HG02938 (cell line): ENCODE results near the gene MT1E.
"Not testable (repeated sequence)": the region's sequence is repeated elsewhere in the genome, so short reads cannot be mapped to it uniquely, and the experiment has no call there.

Experiments used
- ATAC-seq: cut with Tn5 transposase; IDR thresholded peaks from one replicate; pipeline ENCODE4 v1.9.1; 2021; ENCODE audit warnings: mild to moderate bottlenecking, moderate library complexity; ENCODE audit not compliant: unreplicated experiment

Gene MT1E

DNA sequence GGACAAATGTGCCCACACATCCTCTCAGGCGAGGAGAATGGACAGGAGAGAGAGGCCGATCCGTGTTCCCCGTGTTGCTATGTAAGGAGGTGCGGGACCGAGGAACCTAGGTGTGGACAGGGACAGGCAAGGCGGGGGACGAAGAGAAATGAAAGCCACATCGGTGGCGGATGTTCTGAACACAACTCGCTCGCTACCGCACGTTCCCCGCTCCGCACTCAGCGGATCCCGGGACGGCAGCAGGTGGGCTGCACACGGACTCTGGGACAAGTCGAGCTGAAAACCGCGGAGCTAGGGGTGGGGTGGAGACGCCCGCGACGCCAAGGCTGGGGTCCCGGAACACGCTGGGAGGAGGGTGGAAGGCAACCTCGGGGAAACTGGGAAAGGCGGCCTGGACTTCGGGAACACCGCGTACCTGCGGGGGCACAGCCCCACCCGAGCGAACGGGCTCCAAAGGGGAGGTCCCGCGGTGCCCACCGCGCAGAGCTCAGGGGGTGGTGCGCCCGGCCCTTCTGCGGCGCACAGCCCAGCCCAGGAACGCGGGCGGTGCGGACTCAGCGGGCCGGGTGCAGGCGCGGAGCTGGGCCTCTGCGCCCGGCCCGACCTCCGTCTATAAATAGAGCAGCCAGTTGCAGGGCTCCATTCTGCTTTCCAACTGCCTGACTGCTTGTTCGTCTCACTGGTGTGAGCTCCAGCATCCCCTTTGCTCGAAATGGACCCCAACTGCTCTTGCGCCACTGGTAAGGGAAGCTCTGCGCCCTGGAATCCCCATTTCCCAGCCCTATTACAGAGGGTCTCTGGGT lies at the start of gene MT1E:
MT1E (plus strand) TSS at position 642 of the 803 bp plus-strand sequence; CDS start at position 713, 71 bp downstream.
- peak; percentile 57 for ATAC-seq

DNA sequence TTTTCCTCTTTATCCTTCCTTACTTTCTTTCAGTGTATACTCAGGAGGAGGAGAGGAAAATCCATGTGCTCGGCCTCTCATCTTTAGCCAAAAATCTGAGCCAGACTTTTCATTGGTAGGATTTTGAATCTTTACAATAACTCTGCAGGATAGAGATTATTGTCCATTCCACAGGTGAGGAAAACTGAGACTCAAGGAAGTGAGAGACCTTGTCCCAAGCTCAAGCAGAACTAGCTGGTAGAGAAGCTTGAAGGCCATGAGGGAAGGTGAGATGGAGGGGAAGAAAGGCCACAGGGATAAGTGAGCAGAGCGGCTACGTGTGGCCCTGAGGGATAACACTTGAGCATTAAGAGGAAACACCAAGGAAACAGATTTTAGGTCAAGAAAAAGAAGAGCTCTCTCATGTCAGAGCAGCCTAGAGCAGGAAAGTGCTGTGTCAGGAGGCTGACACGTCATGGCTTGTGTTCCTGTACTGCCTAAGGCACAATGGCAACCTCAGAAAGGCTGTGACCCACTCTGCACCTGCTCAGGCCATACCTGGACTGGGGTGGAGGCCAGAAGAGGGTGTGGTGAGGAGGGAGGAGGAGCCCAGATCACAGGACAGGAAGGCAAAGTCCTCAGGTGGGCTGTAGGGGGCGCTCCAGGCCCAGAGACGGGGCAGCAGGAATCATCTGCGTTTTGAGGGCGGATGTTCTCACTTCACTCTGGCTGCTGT lies 48.8 kb upstream of the MT1E start:
- peak; percentile 88 for ATAC-seq

DNA sequence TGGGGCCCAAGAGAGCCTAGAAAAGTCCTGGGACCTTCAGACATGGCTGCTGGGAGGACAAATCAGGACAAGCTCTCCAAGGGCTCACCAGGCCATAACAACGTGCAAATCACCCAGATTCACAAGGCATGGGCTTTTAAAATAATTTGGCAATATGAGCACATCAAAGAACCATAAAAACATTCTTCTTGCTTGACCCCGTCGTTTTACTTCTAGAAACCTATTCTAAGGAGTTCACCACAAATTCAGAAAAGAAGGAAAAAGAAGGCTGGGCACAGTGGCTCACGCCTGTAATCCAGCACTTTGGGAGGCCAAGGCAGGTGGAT lies 48.3 kb upstream of the MT1E start:
- no peak for ATAC-seq

DNA sequence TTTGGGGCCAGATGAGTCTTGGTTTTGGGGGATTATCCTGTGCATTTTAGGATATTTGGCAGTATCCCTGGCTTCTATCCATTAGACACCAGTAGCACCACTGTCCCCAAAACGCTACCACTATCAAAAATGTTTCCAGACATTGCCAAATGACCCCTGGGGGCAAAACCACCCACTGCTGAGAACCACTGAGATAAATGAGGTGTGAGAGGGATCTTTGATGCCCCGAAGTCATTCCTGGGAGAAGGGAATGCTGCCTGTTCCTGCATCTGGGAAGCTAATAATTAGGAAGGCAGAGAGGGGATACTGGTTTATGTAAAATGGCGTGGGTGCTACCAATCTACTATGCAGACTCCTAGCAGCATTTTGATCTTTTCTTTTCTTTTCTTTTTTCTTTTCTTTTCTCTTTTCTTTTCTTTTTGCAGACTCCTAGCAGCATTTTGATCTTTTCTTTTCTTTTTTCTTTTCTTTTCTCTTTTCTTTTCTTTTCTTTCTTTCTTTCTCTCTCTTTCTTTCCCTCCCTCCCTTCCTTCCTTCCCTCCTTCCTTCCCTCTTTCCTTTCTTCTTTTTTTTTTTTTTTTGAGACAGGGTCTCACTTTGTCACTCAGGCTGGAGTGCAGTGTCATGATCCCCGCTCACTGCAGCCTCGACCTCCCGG lies 45.1 kb upstream of the MT1E start:
- ATAC-seq: no peak

DNA sequence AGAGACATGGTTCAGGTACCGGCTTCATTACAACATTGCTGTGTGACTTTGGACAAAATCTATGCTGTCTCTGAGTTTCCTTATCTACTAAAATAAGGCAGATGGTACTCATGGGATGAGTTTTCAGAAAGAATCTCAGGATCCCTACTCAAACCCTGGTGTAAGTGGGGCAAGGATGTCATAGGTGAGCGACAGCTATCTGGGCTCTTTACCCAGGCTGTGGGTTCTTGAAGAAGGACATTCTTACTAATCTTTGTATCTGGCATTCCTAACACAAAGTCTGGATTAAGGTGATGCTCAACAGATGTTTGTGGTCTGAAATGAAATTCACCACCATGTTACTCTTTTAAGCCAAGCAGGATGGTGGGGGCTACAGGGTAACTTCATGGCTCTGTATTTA lies 42.7 kb upstream of the MT1E start:
- ATAC-seq: not testable (repeated sequence)

DNA sequence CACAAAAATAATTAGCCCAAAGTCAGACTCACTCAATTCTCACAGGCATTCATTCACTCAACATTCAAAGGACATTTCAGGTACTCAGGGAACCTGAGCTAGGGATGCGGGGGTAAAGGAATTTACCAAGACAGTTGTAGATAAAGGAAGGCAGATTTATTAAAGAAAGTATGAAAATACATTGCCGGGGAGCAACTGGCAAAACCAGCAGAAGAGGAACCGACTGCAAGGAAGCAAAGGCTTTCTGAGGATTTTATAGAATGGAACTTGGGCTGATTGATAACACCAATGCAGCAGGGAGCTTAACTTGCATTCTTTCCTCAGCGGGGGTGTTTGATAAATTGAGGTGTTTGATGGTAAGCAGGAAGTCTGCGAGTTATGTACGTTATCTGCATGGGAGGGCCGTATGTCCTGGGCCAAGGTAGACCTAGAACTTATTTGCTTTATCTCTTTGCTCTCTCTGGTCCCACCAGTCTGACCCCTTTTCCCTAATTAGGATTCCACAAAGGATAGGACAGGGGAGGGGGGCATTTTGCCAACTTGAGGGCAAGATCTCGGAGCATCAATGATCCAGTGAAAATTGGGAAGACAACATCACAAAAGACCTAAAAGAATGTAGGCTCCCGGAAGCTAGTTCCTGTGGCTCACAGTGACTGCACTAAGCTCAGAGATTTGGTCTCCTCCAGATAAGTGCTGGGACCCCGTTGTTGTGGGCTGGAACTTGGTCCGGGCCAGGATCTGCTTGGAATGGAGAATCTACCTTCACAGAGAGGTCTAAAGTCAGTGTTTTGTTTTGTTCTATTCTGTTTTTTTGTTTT lies 42.0 kb upstream of the MT1E start:
- no peak for ATAC-seq

DNA sequence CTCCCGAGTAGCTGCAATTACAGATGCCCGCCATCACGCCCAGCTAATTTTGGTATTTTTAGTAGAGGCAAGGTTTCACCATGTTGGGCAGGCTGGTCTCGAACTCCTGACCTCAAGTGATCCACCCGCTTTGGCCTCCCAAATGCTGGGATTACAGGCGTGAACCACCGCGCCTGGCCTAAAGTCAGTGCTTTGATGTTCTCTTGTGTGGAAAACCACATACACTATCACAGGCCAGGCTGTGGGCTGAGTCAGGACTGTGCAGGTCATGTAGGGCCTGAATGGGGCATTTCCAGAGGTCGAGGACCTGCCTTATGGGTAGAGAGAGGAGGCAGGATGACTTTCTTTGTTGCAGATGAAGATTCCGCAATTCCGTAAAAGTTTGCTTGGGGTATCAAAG lies 41.3 kb upstream of the MT1E start:
- ATAC-seq: no peak

DNA sequence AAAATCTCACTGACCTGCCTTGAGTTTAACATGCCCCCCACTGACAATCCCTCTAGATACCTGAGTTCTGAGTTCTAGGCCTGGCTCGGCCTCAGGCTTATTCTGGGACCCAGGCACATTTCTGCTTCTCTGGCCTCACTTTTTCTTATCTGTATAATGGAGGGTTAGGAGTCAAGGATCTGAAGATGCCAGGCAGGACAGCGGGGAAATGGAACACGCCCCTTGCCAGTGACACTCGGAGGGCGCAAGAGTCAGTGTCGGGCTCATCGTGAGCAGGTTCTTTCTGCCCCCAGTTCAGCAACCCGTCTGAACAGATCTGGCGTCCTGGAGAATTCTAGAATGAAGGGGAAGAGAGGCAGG lies 36.8 kb upstream of the MT1E start:
- no peak for ATAC-seq

DNA sequence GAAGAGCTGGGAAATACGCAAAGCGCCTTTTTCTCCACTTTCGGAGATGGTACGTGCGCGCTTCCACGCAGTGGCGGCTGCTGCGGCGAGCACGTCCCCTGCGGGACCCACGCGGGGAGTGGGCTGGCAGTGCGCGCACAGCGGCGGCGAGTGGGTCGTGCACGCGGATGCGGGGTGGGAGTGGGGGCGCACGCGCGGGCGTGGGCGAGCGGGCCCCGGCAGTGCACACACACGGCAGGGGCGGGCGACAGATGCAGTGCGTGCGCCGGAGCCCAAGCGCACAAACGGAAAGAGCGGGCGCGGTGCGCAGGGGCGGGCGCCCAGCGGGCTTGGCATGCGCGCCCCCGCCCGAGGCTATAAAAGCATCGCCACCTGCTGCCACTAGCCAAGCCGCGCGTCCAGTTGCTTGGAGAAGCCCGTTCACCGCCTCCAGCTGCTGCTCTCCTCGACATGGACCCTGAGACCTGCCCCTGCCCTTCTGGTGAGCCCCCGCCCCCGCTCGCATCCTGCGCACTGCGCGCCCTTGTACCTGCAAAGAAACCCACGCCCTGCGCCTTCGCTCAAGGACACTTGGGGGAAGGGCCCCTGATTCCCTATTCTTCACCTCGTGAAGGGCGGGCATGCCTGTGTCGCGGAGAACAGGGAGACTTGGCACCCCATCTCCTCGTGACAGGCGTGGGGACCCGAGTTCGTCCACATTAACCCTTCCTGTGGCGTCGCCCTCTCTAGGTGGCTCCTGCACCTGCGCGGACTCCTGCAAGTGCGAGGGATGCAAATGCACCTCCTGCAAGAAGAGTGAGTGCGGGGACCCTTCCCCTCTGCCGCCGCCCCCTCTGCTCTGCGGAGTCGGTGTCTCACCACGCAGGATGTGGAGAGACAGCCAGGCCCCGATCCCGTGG lies 36.2 kb upstream of the MT1E start, which contains the start of gene MT3:
MT3 (plus strand) TSS at position 388 of the 899 bp plus-strand sequence; CDS start at position 451, 63 bp downstream.
- ATAC-seq: no peak

DNA sequence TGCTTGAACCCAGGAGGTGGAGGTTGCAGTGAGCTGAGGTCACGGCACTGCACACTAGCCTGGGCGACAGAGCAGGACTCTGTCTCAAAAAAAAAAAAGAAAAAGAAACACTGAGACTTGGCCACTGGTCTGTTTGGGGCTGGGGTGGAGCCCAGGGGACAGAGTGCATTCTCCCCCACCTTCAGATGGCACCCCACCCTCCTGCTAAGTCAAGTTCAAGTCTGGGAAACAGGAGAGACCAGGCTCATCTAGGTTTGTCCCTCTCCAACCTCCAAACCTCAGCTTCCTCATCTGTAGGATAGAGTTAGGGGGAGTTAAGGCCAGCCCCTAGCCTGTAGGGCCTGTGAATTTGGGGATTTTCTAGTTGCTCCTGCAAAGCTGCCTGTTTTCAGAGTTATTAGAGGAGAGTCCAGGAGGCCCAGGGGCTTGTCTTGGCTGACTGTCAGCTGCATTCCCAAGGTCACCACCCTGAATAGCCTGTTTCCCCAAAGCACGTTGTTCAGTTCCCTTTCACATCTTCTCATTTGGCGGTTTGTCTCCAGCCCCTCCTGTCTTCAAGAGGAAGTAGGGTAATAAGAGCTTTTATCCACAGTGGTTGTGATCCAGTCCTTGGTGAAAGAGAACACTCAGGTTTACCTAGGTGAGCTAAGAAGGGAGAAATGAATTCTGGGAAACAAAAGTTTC lies 34.1 kb upstream of the MT1E start:
- no peak for ATAC-seq

DNA sequence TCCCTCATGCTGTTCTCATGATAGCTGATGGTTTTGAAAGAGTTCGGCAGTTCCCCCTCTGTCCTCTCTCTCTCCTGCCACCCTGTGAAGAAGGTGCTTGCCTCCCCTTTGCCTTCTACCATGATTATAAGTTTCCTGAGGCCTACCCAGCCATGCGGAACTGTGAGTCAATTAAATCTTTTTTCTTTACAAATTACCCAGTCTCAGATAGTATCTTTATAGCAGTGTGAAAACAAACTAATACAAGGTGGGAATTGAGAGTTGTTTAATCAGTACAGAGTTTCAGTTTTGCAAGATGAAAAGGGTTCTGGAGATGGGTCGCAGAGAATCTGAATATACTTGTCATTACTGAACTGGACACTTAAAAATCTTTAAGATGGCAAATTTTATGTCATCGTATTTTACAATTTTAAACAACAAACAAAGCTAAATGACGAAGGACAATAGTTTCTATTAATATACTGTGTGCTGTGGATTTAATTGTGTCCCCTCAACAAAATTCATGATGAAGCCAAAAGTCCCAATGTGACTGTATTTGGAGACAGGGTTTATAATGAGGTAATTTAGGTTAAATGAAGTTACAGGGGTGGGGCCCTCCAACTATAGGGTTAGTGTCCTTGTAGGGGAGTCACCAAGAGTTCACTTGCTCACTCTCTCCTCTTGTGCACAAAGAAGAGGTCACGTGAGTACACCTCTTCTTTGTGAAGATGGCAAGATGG lies 31.8 kb upstream of the MT1E start:
- ATAC-seq: no peak

DNA sequence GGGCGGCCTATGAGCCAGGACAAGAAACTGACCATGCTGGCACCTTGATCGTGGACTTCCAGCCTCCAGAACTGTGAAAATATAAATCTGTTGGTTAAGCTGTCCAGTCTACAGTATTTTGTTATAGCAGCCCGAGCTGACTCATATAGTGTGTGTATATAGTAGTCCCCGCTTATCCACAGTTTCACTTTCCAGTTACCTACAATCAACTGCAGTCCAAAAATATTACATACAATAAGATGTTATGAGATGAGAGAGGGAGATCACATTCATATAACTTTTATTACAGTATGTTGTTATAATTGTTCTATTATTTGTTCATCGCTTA lies 31.3 kb upstream of the MT1E start:
- ATAC-seq: no peak

DNA sequence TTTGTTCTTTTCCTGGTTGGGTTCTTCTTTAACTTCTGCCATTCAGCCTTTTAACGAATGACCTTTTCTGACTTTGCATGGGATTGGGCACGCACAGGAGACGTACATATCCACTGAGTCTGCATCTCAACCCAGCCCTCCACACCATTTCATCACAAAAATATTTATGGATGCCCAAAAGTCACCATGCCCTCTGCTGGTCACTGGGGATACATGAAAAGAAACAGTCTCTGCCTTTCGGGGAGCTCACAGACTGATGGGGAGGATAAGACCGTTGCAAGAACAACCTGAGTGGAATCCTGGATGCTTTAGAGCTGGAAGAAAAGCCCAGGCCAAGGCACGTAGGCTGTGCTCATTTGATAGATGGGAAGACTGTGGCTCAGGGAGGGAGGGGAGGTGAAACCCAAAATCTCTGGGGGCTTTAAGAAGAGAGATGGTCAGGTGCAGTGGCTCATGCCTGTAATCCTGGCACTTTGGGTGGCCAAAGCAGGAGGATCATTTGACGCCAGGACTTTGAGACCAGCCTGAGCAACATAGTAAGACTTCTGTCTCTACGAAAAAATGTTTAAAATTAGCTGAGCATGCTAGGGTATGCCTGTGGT lies 25.1 kb upstream of the MT1E start:
- ATAC-seq: no peak

DNA sequence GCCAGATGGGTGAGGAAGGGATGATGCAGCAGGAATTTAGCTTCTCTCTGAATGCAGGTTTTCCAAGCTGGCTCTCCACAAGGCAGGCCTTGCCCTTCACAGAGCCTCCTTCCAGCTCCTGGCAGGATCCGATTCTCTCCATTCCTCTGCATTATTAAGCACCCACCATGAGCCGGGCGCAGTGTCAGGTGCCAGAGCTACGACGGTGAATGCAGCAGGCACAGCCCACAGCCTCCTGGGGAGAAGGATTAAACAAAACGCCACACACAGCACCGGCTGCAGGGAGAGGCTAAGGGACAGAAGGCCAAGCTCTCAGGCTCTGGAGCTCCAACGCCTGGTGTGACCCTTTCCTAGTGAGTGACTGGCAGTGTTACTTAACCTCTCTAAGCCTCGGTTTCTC lies 24.3 kb upstream of the MT1E start:
- ATAC-seq: no peak

DNA sequence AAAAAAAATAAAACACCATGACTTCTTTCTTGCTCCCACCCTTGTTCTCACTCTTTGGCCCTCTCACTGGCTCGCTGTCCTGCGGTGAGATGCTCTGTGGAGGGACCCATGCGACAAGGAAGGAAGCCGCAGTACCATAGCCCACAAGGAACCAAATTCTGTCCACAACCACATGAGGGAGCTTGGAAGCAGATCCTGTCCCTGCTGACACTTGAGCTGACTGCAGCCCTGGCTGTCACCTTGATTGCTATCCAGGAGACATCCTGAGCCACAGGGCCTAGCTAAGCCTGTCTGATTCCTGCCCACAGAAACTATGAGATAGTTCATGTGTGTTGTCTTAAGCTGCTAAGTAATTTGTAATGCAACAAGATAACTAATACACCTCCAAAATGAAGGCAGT lies 22.0 kb upstream of the MT1E start:
- no peak for ATAC-seq

DNA sequence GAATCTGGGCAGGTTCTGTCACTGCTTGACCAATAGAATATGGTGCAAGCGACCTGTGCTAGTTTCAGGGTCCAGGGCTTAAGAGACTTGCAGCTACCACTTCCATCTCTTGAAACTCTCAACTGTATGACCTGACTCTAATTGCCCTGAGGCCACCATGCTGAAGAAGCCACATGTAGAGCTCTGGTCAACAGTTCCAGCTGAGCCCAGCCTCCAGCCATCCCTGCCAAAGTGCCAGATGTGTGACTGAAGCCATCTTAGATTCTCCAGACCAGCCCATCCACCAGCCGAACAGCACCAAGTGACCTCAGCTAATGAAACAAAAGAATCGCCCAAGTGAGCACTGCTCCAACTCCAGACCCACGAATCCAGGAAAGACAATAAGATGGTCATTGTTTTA lies 20.6 kb upstream of the MT1E start:
- ATAC-seq: no peak

DNA sequence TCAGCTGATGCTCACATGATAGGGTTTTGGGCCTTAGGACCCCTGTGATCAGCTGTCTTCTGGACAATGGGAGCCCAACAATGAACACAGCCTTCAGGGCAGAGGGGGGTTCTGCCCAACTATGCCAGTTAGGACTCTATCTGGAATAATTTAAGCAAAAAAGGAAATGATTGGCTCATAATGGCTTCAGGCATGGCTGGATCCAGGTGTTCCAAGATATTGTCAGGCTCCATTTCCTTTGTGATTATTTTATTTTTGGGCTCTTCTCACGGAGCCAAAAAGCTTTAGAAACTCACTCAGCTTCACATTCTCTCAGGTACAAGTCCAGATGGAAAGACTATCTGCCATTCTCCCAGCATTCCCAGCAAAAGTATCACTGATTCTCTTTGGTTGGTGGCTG lies 20.1 kb upstream of the MT1E start:
- ATAC-seq: no peak

DNA sequence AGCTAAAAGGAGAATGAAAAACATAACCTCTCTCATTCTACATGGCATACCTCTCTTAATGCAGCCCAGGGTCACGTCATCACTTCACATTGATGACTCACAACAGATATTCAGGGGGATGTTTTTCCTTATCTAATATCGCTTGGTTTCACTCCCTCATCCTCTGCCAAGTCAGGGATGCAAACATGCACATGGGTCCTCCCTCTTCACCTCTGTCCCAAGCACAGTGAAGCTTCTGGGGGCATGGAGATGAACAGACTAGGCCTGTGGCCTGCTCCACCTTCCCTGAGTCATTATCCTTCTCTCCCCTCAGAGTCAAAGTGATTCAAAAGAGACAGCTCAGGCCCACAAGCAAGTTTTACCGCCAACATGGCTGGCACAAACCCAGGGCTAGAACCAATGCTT lies 19.5 kb upstream of the MT1E start:
- ATAC-seq: no peak
